ENCODE results near the gene XIRP2. TPM values are rescaled to one million over a fixed set of nuclear protein-coding genes. Genes with fewer than 3 reads are reported as not detected.
"Not testable (repeated sequence)": the region's sequence is repeated elsewhere in the genome, so short reads cannot be mapped to it uniquely, and the experiment has no call there.

Gene XIRP2
- polyA plus RNA-seq, 6 donors from 2014 or later: 0.25 TPM; not detected in 5

- no peak overlapping the region for H3K27ac Mint-ChIP-seq
- H3K9me3 Mint-ChIP-seq: no peaks in the 10 kb centered on the region
- no peaks in the 10 kb centered on the region for H3K4me1 Mint-ChIP-seq
- H3K36me3 Mint-ChIP-seq: no peaks in the 10 kb centered on the region
- H3K4me3 Mint-ChIP-seq: no peak overlapping the region
- H3K27me3 Mint-ChIP-seq: no peaks in the 10 kb centered on the region
- ATAC-seq (ENCODE audit: low read depth in 2 of 2) (no peak), DNase-seq (no peak)
Measured at GRCh38 chr2:167237478-167237877, 349.2 kb downstream of the XIRP2 start.

- no peaks in the 10 kb centered on the region for H3K4me1 Mint-ChIP-seq
- H3K36me3 Mint-ChIP-seq: no peaks in the 10 kb centered on the region
- DNase-seq (no peak), ATAC-seq (ENCODE audit: low read depth in 2 of 2) (no peak)
- H3K27me3 Mint-ChIP-seq: peaks cover 0 to 4% (median 0%) of the 10 kb centered on the region in 3 donors
- H3K9me3 Mint-ChIP-seq: no peaks in the 10 kb centered on the region
- no peak overlapping the region for H3K4me3 Mint-ChIP-seq
- H3K27ac Mint-ChIP-seq: no peak overlapping the region
Measured at GRCh38 chr2:167240671-167241070, 352.4 kb downstream of the XIRP2 start.

- Mint-ChIP-seq H3K4me1 (no peaks in the 10 kb centered on the region), H3K4me3 (no peak overlapping the region), H3K27me3 (peaks cover 7 to 11% (median 8%) of the 10 kb centered on the region in 3 donors), H3K27ac (no peak overlapping the region), H3K36me3 (no peaks in the 10 kb centered on the region), H3K9me3 (peaks cover 0 to 9% (median 0%) of the 10 kb centered on the region in 7 donors)
- DNase-seq (no peak), ATAC-seq (ENCODE audit: low read depth in 2 of 2) (no peak)
Measured at GRCh38 chr2:167249197-167249596, 360.9 kb downstream of the XIRP2 start.

- H3K36me3 Mint-ChIP-seq: no peaks in the 10 kb centered on the region
- no peak overlapping the region for H3K4me3 Mint-ChIP-seq
- no peaks in the 10 kb centered on the region for H3K4me1 Mint-ChIP-seq
- no peak overlapping the region for H3K27ac Mint-ChIP-seq
- no peak for DNase-seq
- peaks cover 0 to 9% (median 0%) of the 10 kb centered on the region in 7 donors for H3K9me3 Mint-ChIP-seq
- ATAC-seq (ENCODE audit: low read depth in 2 of 2): no peak
- H3K27me3 Mint-ChIP-seq: peaks cover 3 to 8% (median 5%) of the 10 kb centered on the region in 3 donors
Measured at GRCh38 chr2:167253025-167253424, 364.7 kb downstream of the XIRP2 start.

GRCh38 chr2:167254721-167255120, 366.4 kb downstream of the XIRP2 start:
- no peaks in the 10 kb centered on the region for H3K36me3 Mint-ChIP-seq
- no peak for DNase-seq
- H3K4me3 Mint-ChIP-seq: no peak overlapping the region
- peaks cover 0 to 5% (median 3%) of the 10 kb centered on the region in 3 donors for H3K27me3 Mint-ChIP-seq
- H3K4me1 Mint-ChIP-seq: no peaks in the 10 kb centered on the region
- ATAC-seq (ENCODE audit: low read depth in 2 of 2): no peak
- peaks cover 0 to under 1% (median 0%) of the 10 kb centered on the region in 7 donors for H3K9me3 Mint-ChIP-seq
- H3K27ac Mint-ChIP-seq: no peak overlapping the region

- Mint-ChIP-seq H3K36me3 (no peaks in the 10 kb centered on the region), H3K4me3 (no peak overlapping the region), H3K27ac (no peak overlapping the region), H3K4me1 (no peaks in the 10 kb centered on the region), H3K27me3 (no peaks in the 10 kb centered on the region), H3K9me3 (no peaks in the 10 kb centered on the region)
- ATAC-seq (ENCODE audit: low read depth in 2 of 2) (no peak), DNase-seq (no peak)
Measured at GRCh38 chr2:167258712-167259111, 370.4 kb downstream of the XIRP2 start.

- Mint-ChIP-seq H3K36me3 (peaks cover 0 to 3% of the 10 kb centered on the region in 2 donors), H3K27me3 (peaks cover 0 to 6% (median 0%) of the 10 kb centered on the region in 3 donors), H3K4me1 (no peaks in the 10 kb centered on the region), H3K9me3 (peaks cover 11 to 27% (median 17%) of the 10 kb centered on the region in 7 donors), H3K4me3 (no peak overlapping the region), H3K27ac (no peak overlapping the region)
- DNase-seq (no peak), ATAC-seq (ENCODE audit: low read depth in 2 of 2) (no peak)
Measured at GRCh38 chr2:167264380-167264779, 376.1 kb downstream of the XIRP2 start.

GRCh38 chr2:167265004-167265403, 376.7 kb downstream of the XIRP2 start:
- no peak for DNase-seq
- no peak for ATAC-seq (ENCODE audit: low read depth in 2 of 2)
- Mint-ChIP-seq H3K9me3 (peaks cover 13 to 32% (median 19%) of the 10 kb centered on the region in 7 donors), H3K27ac (no peak overlapping the region), H3K4me3 (no peak overlapping the region), H3K36me3 (peaks cover 0 to 7% of the 10 kb centered on the region in 2 donors), H3K27me3 (peaks cover 0 to 6% (median 0%) of the 10 kb centered on the region in 3 donors), H3K4me1 (no peaks in the 10 kb centered on the region)

- H3K27me3 Mint-ChIP-seq: peaks cover 0 to 6% (median 0%) of the 10 kb centered on the region in 3 donors
- ATAC-seq (ENCODE audit: low read depth in 2 of 2) (no peak), DNase-seq (no peak)
- no peaks in the 10 kb centered on the region for H3K4me1 Mint-ChIP-seq
- H3K27ac Mint-ChIP-seq: no peak overlapping the region
- no peak overlapping the region for H3K4me3 Mint-ChIP-seq
- H3K9me3 Mint-ChIP-seq: peaks cover 13 to 32% (median 19%) of the 10 kb centered on the region in 7 donors
- peaks cover 0 to 7% of the 10 kb centered on the region in 2 donors for H3K36me3 Mint-ChIP-seq
Measured at GRCh38 chr2:167265722-167266121, 377.4 kb downstream of the XIRP2 start.

GRCh38 chr2:167268245-167268644, 380.0 kb downstream of the XIRP2 start:
- H3K36me3 Mint-ChIP-seq; H3K4me1 Mint-ChIP-seq; ATAC-seq (ENCODE audit: low read depth in 2 of 2); H3K27ac Mint-ChIP-seq; H3K27me3 Mint-ChIP-seq; H3K4me3 Mint-ChIP-seq; DNase-seq: not testable (repeated sequence)
- peaks cover 13 to 32% (median 19%) of the 10 kb centered on the region in 7 donors for H3K9me3 Mint-ChIP-seq

GRCh38 chr2:167271932-167272331, 383.7 kb downstream of the XIRP2 start:
- H3K36me3 Mint-ChIP-seq: peaks cover 0 to 7% of the 10 kb centered on the region in 2 donors
- H3K4me3 Mint-ChIP-seq: no peak overlapping the region
- H3K4me1 Mint-ChIP-seq: no peaks in the 10 kb centered on the region
- no peak for DNase-seq
- peaks cover 13 to 34% (median 19%) of the 10 kb centered on the region in 7 donors for H3K9me3 Mint-ChIP-seq
- H3K27me3 Mint-ChIP-seq: no peaks in the 10 kb centered on the region
- no peak overlapping the region for H3K27ac Mint-ChIP-seq
- no peak for ATAC-seq (ENCODE audit: low read depth in 2 of 2)

- Mint-ChIP-seq H3K36me3 (no peaks in the 10 kb centered on the region), H3K27ac (no peak overlapping the region), H3K9me3 (peaks cover 0 to 10% (median 0%) of the 10 kb centered on the region in 7 donors), H3K4me1 (no peaks in the 10 kb centered on the region), H3K4me3 (no peak overlapping the region), H3K27me3 (no peaks in the 10 kb centered on the region)
- DNase-seq (no peak), ATAC-seq (ENCODE audit: low read depth in 2 of 2) (no peak)
Measured at GRCh38 chr2:167275046-167275445, 386.8 kb downstream of the XIRP2 start.

GRCh38 chr2:167279810-167280209, 391.5 kb downstream of the XIRP2 start:
- H3K4me3 Mint-ChIP-seq: no peak overlapping the region
- peaks cover 0 to 4% (median 0%) of the 10 kb centered on the region in 3 donors for H3K27me3 Mint-ChIP-seq
- H3K27ac Mint-ChIP-seq: no peak overlapping the region
- ATAC-seq (ENCODE audit: low read depth in 2 of 2) (no peak), DNase-seq (no peak)
- H3K36me3 Mint-ChIP-seq: no peaks in the 10 kb centered on the region
- peaks cover 0 to 10% (median 0%) of the 10 kb centered on the region in 7 donors for H3K9me3 Mint-ChIP-seq
- no peaks in the 10 kb centered on the region for H3K4me1 Mint-ChIP-seq

- Mint-ChIP-seq H3K4me1 (peaks cover 0 to 1% (median 0%) of the 10 kb centered on the region in 3 donors), H3K27ac (no peak overlapping the region), H3K4me3 (no peak overlapping the region), H3K27me3 (peaks cover 14 to 28% (median 25%) of the 10 kb centered on the region in 3 donors), H3K9me3 (no peaks in the 10 kb centered on the region), H3K36me3 (no peaks in the 10 kb centered on the region)
- no peak for DNase-seq
- ATAC-seq (ENCODE audit: low read depth in 2 of 2): no peak
Measured at GRCh38 chr2:167287212-167287611, 398.9 kb downstream of the XIRP2 start.
